Skeletal muscle tissue (tissue), 4 donors: Measurements from ENCODE around the gene CDKAL1. TPM values are rescaled to one million over a fixed set of nuclear protein-coding genes. Genes with fewer than 3 reads are reported as not detected.
"Not testable (repeated sequence)": the region's sequence is repeated elsewhere in the genome, so short reads cannot be mapped to it uniquely, and the experiment has no call there.

Experiments
- H3K27ac ChIP-seq: one replicate; pipeline ENCODE4 v1.7.0; 2013; ENCODE audit warnings: mild to moderate bottlenecking, low read depth, low read length, inconsistent platforms
- H3K27me3 ChIP-seq, 3 donors: one replicate each; pipeline ENCODE4 v1.7.0; 2013; ENCODE audit warnings: low read length in 3 of 3; ENCODE audit not compliant: control insufficient read depth in 3 of 3, insufficient read depth in 3 of 3
- H3K36me3 ChIP-seq, 3 donors: one replicate each; pipeline ENCODE4 v1.7.0; 2013; ENCODE audit warnings: low read length in 3 of 3; ENCODE audit not compliant: control insufficient read depth in 3 of 3, insufficient read depth in 3 of 3
- H3K4me1 ChIP-seq, 3 donors: one replicate each; pipeline ENCODE4 v1.7.0; 2013; ENCODE audit warnings: low read length in 3 of 3, mild to moderate bottlenecking in 3 of 3; ENCODE audit not compliant: control insufficient read depth in 3 of 3, insufficient read depth in 3 of 3
- H3K4me3 ChIP-seq, 3 donors: one replicate each; pipeline ENCODE4 v1.7.0; 2013; ENCODE audit warnings: low read length in 3 of 3
- H3K9ac ChIP-seq, 3 donors: one replicate each; pipeline ENCODE4 v1.7.0; 2013; ENCODE audit warnings: low read length in 3 of 3, mild to moderate bottlenecking in 3 of 3, moderate library complexity in 2 of 3, low read depth in 1 of 3
- H3K9me3 ChIP-seq, 3 donors: one replicate each; pipeline ENCODE4 v1.7.0; 2013; ENCODE audit warnings: low read length in 3 of 3; ENCODE audit not compliant: control insufficient read depth in 3 of 3
- total RNA-seq: library from RNA; depleted of rRNA; stranded (reverse); fragments of >200 nt; gene quantifications from one replicate; pipeline ENCODE4 v1.2.3, GENCODE V29; 2014
- donor health status: Osteomylitis.

Gene CDKAL1
- total RNA-seq, 1 donor from 2014 or later, result 42.8 TPM

GRCh38 chr6:21085643-21086042, 551.4 kb downstream of the CDKAL1 start:
- Histone ChIP-seq H3K9me3 (no peaks in the 10 kb centered on the region), H3K36me3 (no peaks in the 10 kb centered on the region), H3K9ac (no peak overlapping the region), H3K27me3 (no peaks in the 10 kb centered on the region), H3K4me1 (no peaks in the 10 kb centered on the region), H3K4me3 (no peak overlapping the region), H3K27ac (no peak overlapping the region)

GRCh38 chr6:21087188-21087587, 552.9 kb downstream of the CDKAL1 start:
- H3K4me3 ChIP-seq, result no peak overlapping the region
- no peaks in the 10 kb centered on the region for H3K4me1 ChIP-seq
- H3K27me3 ChIP-seq, result no peaks in the 10 kb centered on the region
- no peak overlapping the region for H3K27ac ChIP-seq
- no peak overlapping the region for H3K9ac ChIP-seq
- no peaks in the 10 kb centered on the region for H3K9me3 ChIP-seq
- H3K36me3 ChIP-seq, result no peaks in the 10 kb centered on the region

- H3K27ac ChIP-seq, result no peak overlapping the region
- no peak overlapping the region for H3K4me3 ChIP-seq
- no peaks in the 10 kb centered on the region for H3K9me3 ChIP-seq
- no peaks in the 10 kb centered on the region for H3K27me3 ChIP-seq
- H3K9ac ChIP-seq, result no peak overlapping the region
- no peaks in the 10 kb centered on the region for H3K36me3 ChIP-seq
- no peaks in the 10 kb centered on the region for H3K4me1 ChIP-seq
Observed at GRCh38 chr6:21091411-21091810, 557.2 kb downstream of the CDKAL1 start.

- H3K9ac ChIP-seq, H3K27ac ChIP-seq, H3K4me3 ChIP-seq, H3K36me3 ChIP-seq, H3K27me3 ChIP-seq, H3K9me3 ChIP-seq, H3K4me1 ChIP-seq: not testable (repeated sequence)
Observed at GRCh38 chr6:21092231-21092772, 558.0 kb downstream of the CDKAL1 start.

GRCh38 chr6:21095462-21095861, 561.2 kb downstream of the CDKAL1 start:
- Histone ChIP-seq H3K27ac (no peak overlapping the region), H3K4me1 (no peaks in the 10 kb centered on the region), H3K27me3 (no peaks in the 10 kb centered on the region), H3K4me3 (no peak overlapping the region), H3K36me3 (no peaks in the 10 kb centered on the region), H3K9me3 (no peaks in the 10 kb centered on the region), H3K9ac (no peak overlapping the region)

DNA sequence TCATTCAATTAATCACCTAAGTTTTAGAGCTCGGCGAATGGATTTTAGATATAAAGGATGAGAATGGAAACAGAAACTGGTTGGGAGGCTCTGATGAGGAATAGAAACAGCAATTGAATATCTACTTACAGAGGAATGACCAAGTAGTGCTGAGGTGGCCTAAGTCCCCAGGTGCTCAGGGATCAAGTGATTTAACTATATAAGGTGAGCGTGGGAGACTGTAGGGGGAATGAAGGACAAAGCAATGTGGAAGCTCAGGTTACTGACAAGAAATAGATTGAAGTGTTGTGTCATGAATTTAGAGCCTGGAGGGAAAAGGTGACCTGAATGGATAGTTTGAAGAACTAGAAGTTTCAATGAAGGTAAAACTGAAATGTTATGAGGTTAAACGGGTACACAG, 563.9 kb downstream of the CDKAL1 start:
- no peak overlapping the region for H3K9ac ChIP-seq
- H3K9me3 ChIP-seq, result no peaks in the 10 kb centered on the region
- no peak overlapping the region for H3K27ac ChIP-seq
- no peaks in the 10 kb centered on the region for H3K4me1 ChIP-seq
- no peaks in the 10 kb centered on the region for H3K27me3 ChIP-seq
- H3K4me3 ChIP-seq, result no peak overlapping the region
- no peaks in the 10 kb centered on the region for H3K36me3 ChIP-seq

DNA sequence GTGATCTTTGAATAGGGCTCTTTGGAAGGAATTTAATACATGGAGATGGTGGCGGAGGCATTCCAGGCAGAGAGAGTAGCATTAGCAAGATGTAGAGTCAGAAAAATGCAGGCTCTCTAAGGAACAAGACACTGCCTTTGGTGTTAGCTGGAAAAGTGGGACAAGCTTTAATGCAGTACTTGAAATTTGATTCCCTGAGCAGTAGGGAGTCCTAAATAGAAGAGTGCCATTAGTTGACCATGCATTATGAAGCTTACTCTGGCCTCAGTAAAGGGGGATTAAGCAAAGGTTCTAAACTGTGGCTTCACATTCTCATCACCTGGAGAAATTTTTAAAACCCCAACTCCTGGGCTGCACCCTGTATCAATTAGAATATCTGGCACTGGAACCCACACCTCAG, 564.5 kb downstream of the CDKAL1 start:
- Histone ChIP-seq H3K9me3 (no peaks in the 10 kb centered on the region), H3K9ac (no peak overlapping the region), H3K27ac (no peak overlapping the region), H3K27me3 (no peaks in the 10 kb centered on the region), H3K4me3 (no peak overlapping the region), H3K4me1 (no peaks in the 10 kb centered on the region), H3K36me3 (no peaks in the 10 kb centered on the region)

DNA sequence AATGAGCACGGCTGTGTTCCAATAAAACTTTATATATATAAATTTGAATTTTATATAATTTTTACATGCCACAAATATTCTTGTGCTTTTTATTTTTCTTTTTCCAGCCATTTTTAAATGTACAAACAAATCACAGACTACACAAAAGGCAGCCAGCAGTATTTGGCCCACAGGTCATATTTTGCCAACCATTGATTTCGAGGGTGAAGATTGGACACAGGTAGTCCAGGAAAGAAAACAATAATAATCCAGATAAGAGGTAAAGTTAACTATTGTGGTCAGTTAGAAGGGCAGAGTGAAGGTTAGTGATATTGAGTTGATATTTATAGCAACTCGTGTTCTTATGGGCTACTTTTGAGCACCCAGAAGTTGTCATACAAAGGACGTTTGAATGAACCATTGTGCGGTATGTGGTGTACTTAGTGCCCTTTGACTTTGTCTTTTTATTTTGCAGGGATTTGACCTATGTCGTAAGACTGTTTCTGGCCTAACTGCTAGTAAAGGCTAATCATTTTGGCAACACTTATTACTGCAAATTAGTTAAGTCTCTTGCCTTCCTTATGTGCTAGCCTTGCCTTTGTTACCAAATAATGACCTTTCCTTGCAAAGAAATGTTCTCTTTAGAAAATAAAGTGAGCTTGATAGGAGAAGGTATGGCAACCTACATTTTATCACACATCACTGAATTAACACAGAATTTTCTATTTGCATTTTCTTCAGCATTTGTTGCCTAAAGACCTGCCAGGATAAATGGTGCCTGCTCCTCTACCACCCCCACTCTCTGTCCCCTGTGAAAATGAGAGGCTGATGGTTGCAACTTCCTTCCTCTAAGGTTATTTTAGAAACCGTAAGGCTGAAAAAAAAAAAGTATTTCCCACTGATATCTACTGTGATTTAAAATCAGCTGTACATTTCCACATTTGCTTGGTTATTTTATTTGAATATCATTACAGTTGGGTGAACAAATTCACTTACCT, 565.4 kb downstream of the CDKAL1 start:
- Histone ChIP-seq H3K4me1 (no peaks in the 10 kb centered on the region), H3K9me3 (no peaks in the 10 kb centered on the region), H3K9ac (no peak overlapping the region), H3K4me3 (no peak overlapping the region), H3K27ac (no peak overlapping the region), H3K27me3 (no peaks in the 10 kb centered on the region), H3K36me3 (no peaks in the 10 kb centered on the region)

DNA sequence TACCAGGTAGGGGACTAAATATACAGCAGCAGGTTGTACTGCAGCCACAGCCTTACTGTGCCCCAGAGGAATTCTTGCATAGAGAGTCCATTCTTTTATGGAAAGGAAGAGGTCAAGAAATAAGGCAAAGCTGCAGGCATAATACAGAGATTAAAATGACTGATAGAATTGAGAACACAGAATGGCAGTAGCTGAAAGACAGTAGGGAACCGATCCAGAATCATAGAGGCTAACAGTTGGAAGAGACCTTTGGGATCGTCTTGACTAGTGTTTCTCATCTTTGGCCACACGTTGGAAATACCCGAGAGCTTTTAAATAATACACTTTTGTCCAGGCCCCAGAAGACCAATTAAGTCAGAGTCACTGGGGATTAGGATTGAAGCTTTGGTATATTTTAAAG, 566.7 kb downstream of the CDKAL1 start:
- H3K36me3 ChIP-seq, result no peaks in the 10 kb centered on the region
- H3K4me1 ChIP-seq, result no peaks in the 10 kb centered on the region
- H3K9ac ChIP-seq, result no peak overlapping the region
- no peak overlapping the region for H3K4me3 ChIP-seq
- no peaks in the 10 kb centered on the region for H3K27me3 ChIP-seq
- H3K27ac ChIP-seq, result no peak overlapping the region
- H3K9me3 ChIP-seq, result no peaks in the 10 kb centered on the region

DNA sequence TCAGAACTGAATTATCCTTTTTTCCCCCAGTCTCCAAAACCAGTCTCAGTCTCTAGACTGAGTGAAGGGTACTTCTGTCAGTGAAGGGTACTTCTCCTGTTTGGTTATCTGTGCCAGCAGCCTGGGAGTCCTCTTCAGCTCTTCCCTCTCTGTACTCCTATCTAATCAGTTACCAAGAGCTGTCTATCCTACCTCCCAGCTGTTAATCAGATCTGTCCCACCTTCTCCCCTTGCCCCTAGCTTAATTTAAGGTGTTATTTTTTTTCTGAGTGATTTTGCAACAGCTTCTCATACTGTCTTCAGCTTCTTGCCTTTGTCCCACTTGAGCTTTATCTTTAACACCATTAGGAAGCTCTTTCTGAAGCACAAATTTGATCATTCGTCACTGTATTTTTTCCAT, 567.4 kb downstream of the CDKAL1 start:
- Histone ChIP-seq H3K9ac (no peak overlapping the region), H3K27ac (no peak overlapping the region), H3K9me3 (no peaks in the 10 kb centered on the region), H3K36me3 (no peaks in the 10 kb centered on the region), H3K4me1 (no peaks in the 10 kb centered on the region), H3K27me3 (no peaks in the 10 kb centered on the region), H3K4me3 (no peak overlapping the region)
